Erythroblast (primary cell): Measurements from ENCODE around the gene C2orf81.

Experiments used
- GATA1 ChIP-seq: IDR thresholded peaks from 2 replicates; pipeline ENCODE4 v1.6.1; 2011; ENCODE audit warnings: low read depth, mild to moderate bottlenecking, control low read depth, low read length, moderate library complexity
- POLR2A ChIP-seq: IDR thresholded peaks from 2 replicates; pipeline ENCODE4 v1.6.1; 2011; ENCODE audit warnings: mild to moderate bottlenecking, low read length

DNA sequence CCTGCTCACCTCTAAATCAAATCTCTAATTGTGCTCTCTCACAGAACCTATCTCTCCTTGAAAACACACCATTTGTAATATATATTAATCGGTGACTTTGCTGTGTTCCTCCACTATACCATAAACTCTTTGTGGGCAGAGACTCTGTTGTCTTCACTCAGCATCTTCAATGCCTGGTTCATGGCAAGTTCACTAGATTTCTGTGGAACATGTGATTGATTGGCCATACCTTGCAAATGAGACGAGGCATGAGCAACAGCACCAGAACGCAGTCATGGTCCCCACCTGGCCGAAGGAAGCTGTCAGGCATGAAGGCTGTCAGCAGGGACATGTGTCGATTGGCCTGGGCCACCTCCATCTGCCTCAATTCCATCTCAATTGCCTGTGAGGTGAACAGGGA is 52.9 kb downstream of the C2orf81 start:
- TF ChIP-seq POLR2A = no peak
- no peak for TF ChIP-seq GATA1
